ACC112 (cell line): ENCODE measurements around the gene MAMDC4.
A peak's percentile ranks its signal among the peaks of the same experiment; 100 is the strongest.

Source experiments
- H2AFZ ChIP-seq: fragments of 200-600 bp; sonication (generic); one replicate; pipeline ENCODE4 v1.6.0; 2017; ENCODE audit warnings: antibody characterized with exemption, low read length; ENCODE audit not compliant: unreplicated experiment
- H3K27ac ChIP-seq: fragments of 200-600 bp; sonication (generic); 2 replicates; pipeline ENCODE4 v1.5.1; 2014; ENCODE audit warnings: low read depth, mild to moderate bottlenecking, antibody characterized with exemption, low read length, moderate library complexity
- H3K27me3 ChIP-seq: fragments of 200-600 bp; sonication (generic); 2 replicates; pipeline ENCODE4 v1.6.1; 2014; ENCODE audit warnings: mild to moderate bottlenecking, antibody characterized with exemption, low read length, moderate library complexity, mixed read lengths; ENCODE audit not compliant: insufficient read depth
- H3K36me3 ChIP-seq: fragments of 200-600 bp; sonication (generic); 2 replicates; pipeline ENCODE4 v1.6.1; 2016; ENCODE audit warnings: mild to moderate bottlenecking, antibody characterized with exemption, low read length, moderate library complexity, mixed read lengths; ENCODE audit not compliant: insufficient read depth
- H3K4me1 ChIP-seq: fragments of 200-600 bp; sonication (generic); one replicate; pipeline ENCODE4 v1.6.1; 2016; ENCODE audit warnings: low read length, mixed read lengths; ENCODE audit not compliant: insufficient read depth, unreplicated experiment, control insufficient read depth
- H3K4me3 ChIP-seq: fragments of 200-600 bp; sonication (generic); 2 replicates; pipeline ENCODE4 v1.5.1; 2014; ENCODE audit warnings: mild to moderate bottlenecking, low read depth, low read length
- H3K79me2 ChIP-seq: fragments of 200-600 bp; sonication (generic); one replicate; pipeline ENCODE4 v1.6.0; 2016; ENCODE audit warnings: low read length; ENCODE audit not compliant: control insufficient read depth, unreplicated experiment, insufficient read depth

Gene MAMDC4

DNA sequence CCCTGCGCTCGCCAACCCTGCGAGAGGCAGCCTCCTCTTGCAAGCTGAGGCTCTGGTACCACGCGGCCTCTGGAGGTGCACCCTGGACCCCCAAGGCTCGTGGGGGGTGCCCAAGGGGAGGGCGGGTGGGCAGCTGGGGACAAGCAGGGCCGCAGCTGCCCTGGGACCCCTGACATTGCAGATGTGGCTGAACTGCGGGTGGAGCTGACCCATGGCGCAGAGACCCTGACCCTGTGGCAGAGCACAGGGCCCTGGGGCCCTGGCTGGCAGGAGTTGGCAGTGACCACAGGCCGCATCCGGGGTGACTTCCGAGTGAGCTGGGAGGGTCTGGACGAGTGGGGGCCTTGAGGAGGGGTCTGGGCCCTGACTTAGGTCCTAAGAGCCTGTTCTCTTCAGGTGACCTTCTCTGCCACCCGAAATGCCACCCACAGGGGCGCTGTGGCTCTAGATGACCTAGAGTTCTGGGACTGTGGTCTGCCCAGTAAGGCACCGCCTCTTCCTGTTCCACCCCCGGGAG is 1.5 kb downstream of the MAMDC4 start:
- Histone ChIP-seq H3K4me3 (no peak overlapping the region), H3K27ac (no peak overlapping the region), H3K79me2 (no peaks in the 10 kb centered on the region), H3K27me3 (no peaks in the 10 kb centered on the region), H3K36me3 (no peaks in the 10 kb centered on the region), H2AFZ (no peak overlapping the region), H3K4me1 (peaks cover 4% of the 10 kb centered on the region)

DNA sequence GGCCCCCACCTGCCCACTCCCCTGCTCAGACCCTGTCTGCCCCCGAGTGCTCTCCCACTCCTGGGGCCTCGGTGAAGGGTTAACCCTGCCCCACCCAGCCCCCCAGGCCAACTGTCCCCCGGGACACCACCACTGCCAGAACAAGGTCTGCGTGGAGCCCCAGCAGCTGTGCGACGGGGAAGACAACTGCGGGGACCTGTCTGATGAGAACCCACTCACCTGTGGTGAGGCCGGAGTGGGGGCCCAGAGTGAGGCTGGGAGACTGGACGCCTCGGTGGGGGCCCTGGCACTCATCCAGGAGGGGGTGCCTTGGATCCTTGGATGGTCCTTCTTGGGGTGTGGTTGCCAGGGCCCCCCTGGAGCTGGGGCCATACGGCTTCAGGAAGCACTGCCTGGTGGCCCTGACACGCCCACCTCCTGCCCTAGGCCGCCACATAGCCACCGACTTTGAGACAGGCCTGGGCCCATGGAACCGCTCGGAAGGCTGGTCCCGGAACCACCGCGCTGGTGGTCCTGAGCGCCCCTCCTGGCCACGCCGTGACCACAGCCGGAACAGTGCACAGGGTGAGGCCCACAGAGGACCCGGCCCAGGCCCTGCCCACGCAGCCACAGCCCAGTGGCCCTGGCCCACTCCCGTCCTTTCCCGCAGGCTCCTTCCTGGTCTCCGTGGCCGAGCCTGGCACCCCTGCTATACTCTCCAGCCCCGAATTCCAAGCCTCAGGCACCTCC is 2.1 kb downstream of the MAMDC4 start:
- Histone ChIP-seq H3K4me1 (peaks cover 9% of the 10 kb centered on the region), H3K27me3 (no peaks in the 10 kb centered on the region), H3K4me3 (no peak overlapping the region), H3K79me2 (no peaks in the 10 kb centered on the region), H3K27ac (no peak overlapping the region), H2AFZ (no peak overlapping the region), H3K36me3 (no peaks in the 10 kb centered on the region)

- Histone ChIP-seq H3K79me2 (no peaks in the 10 kb centered on the region), H3K4me1 (peaks cover 15% of the 10 kb centered on the region), H3K27me3 (no peaks in the 10 kb centered on the region), H3K27ac (no peak overlapping the region), H2AFZ (no peak overlapping the region), H3K4me3 (no peak overlapping the region), H3K36me3 (no peaks in the 10 kb centered on the region)
Measured at GRCh38 chr9:136854842-136855460, 2.8 kb downstream of the MAMDC4 start.

GRCh38 chr9:136855461-136856078 is 3.4 kb downstream of the MAMDC4 start:
- Histone ChIP-seq H2AFZ (no peak overlapping the region), H3K27ac (no peak overlapping the region), H3K4me3 (no peak overlapping the region), H3K4me1 (peaks cover 12% of the 10 kb centered on the region), H3K27me3 (no peaks in the 10 kb centered on the region), H3K36me3 (no peaks in the 10 kb centered on the region), H3K79me2 (no peaks in the 10 kb centered on the region)

DNA sequence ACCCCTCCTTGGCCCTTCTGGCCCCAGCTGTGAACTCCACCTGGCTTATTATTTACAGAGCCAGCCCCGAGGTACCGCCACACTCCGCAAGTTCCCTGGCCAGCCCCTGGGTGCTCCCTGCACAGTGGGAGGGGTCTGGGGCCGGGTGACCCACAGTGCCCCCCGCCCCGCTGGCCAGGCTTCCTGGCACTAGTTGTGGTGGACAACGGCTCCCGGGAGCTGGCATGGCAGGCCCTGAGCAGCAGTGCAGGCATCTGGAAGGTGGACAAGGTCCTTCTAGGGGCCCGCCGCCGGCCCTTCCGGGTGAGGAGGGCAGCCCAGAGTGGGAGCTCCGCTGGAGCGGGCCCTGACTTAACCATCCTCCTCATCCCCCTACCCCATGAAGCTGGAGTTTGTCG is 3.9 kb downstream of the MAMDC4 start:
- H3K79me2 ChIP-seq: no peaks in the 10 kb centered on the region
- no peak overlapping the region for H3K27ac ChIP-seq
- no peak overlapping the region for H2AFZ ChIP-seq
- H3K4me1 ChIP-seq: peaks cover 12% of the 10 kb centered on the region
- no peak overlapping the region for H3K4me3 ChIP-seq
- H3K27me3 ChIP-seq: no peaks in the 10 kb centered on the region
- no peaks in the 10 kb centered on the region for H3K36me3 ChIP-seq

- H3K4me3 ChIP-seq: no peak overlapping the region
- H3K36me3 ChIP-seq: no peaks in the 10 kb centered on the region
- H3K4me1 ChIP-seq: peaks cover 12% of the 10 kb centered on the region
- H3K27ac ChIP-seq: no peak overlapping the region
- H3K27me3 ChIP-seq: no peaks in the 10 kb centered on the region
- no peaks in the 10 kb centered on the region for H3K79me2 ChIP-seq
- no peak overlapping the region for H2AFZ ChIP-seq
Measured at GRCh38 chr9:136856541-136857141, 4.5 kb downstream of the MAMDC4 start.

DNA sequence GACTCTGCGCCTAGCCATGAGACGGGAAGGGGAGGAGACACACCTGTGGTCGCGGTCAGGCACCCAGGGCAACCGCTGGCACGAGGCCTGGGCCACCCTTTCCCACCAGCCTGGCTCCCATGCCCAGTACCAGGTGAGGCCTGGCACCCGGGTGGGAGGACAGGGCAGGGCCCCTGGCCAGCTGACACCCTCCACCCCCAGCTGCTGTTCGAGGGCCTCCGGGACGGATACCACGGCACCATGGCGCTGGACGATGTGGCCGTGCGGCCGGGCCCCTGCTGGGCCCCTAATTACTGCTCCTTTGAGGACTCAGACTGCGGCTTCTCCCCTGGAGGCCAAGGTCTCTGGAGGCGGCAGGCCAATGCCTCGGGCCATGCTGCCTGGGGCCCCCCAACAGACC is 5.0 kb downstream of the MAMDC4 start:
- Histone ChIP-seq H3K4me1 (peaks cover 12% of the 10 kb centered on the region), H3K36me3 (peaks cover 2% of the 10 kb centered on the region; the same call in 1 of the 2 replicates), H3K27ac (no peak overlapping the region), H3K27me3 (no peaks in the 10 kb centered on the region), H2AFZ (no peak overlapping the region), H3K79me2 (no peaks in the 10 kb centered on the region), H3K4me3 (no peak overlapping the region)

GRCh38 chr9:136857581-136858412 is 5.7 kb downstream of the MAMDC4 start:
- Histone ChIP-seq H3K79me2 (no peaks in the 10 kb centered on the region), H3K4me1 (peaks cover 12% of the 10 kb centered on the region), H3K4me3 (no peak overlapping the region), H3K36me3 (peaks cover 8% of the 10 kb centered on the region; the same call in 1 of the 2 replicates), H2AFZ (no peak overlapping the region), H3K27ac (no peak overlapping the region), H3K27me3 (no peaks in the 10 kb centered on the region)

GRCh38 chr9:136858452-136858843 is 6.3 kb downstream of the MAMDC4 start:
- peak overlapping the region; percentile 33; the same call in 1 of the 2 replicates for H3K27ac ChIP-seq
- H3K4me1 ChIP-seq: peaks cover 12% of the 10 kb centered on the region
- no peaks in the 10 kb centered on the region for H3K27me3 ChIP-seq
- H3K4me3 ChIP-seq: no peak overlapping the region
- no peak overlapping the region for H2AFZ ChIP-seq
- peaks cover 8% of the 10 kb centered on the region; the same call in 1 of the 2 replicates for H3K36me3 ChIP-seq
- H3K79me2 ChIP-seq: peaks cover 2% of the 10 kb centered on the region
